NB4 (cell line): ENCODE data around the gene MPRIP.

Source experiments
- POLR2A ChIP-seq: IDR thresholded peaks from 2 replicates; pipeline ENCODE4 v1.6.1; 2011; ENCODE audit warnings: mild to moderate bottlenecking; ENCODE audit not compliant: insufficient read length; ENCODE audit errors: extremely low read depth
- TF ChIP-seq, protein P1 (sequence below): IDR thresholded peaks from one replicate; pipeline ENCODE4 v1.5.1; 2012; ENCODE audit warnings: low read depth, low read length
- TF ChIP-seq, protein P2 (sequence below): IDR thresholded peaks from 2 replicates; pipeline ENCODE4 v1.6.1; 2011; ENCODE audit warnings: low read depth, low read length

DNA sequence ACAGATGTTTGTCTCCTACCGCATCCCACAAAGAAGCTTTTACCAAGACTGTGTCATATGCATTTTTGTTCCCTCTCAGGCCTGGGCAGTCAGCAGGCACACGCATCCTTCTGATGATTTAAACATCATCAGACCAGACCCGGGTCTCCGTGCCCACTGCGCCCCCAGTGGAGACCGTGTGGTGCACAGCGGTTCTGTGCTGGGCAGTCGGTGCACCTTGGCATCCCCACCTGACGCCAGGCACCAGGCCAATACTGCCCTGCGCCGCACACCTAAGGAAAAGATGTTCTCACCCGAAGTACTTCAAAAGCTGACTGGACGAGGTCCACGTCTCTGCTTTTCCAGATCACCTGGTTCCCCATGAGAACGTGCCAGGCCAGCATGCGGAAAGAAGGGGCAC, 174.5 kb downstream of the MPRIP start:
- TF ChIP-seq POLR2A: no peak
- TF ChIP-seq, protein P1, sequence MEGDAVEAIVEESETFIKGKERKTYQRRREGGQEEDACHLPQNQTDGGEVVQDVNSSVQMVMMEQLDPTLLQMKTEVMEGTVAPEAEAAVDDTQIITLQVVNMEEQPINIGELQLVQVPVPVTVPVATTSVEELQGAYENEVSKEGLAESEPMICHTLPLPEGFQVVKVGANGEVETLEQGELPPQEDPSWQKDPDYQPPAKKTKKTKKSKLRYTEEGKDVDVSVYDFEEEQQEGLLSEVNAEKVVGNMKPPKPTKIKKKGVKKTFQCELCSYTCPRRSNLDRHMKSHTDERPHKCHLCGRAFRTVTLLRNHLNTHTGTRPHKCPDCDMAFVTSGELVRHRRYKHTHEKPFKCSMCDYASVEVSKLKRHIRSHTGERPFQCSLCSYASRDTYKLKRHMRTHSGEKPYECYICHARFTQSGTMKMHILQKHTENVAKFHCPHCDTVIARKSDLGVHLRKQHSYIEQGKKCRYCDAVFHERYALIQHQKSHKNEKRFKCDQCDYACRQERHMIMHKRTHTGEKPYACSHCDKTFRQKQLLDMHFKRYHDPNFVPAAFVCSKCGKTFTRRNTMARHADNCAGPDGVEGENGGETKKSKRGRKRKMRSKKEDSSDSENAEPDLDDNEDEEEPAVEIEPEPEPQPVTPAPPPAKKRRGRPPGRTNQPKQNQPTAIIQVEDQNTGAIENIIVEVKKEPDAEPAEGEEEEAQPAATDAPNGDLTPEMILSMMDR: no peak
- TF ChIP-seq, protein P2, sequence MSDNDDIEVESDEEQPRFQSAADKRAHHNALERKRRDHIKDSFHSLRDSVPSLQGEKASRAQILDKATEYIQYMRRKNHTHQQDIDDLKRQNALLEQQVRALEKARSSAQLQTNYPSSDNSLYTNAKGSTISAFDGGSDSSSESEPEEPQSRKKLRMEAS: no peak
